ENCODE data around the gene PEAK3. TPM values are rescaled to one million over a fixed set of nuclear protein-coding genes. Genes with fewer than 3 reads are reported as not detected.
A peak's percentile ranks its signal among the peaks of the same experiment; 100 is the strongest.

PEAK3 gene
- total RNA-seq, 1 donor from 2014 or later: not detected

DNA sequence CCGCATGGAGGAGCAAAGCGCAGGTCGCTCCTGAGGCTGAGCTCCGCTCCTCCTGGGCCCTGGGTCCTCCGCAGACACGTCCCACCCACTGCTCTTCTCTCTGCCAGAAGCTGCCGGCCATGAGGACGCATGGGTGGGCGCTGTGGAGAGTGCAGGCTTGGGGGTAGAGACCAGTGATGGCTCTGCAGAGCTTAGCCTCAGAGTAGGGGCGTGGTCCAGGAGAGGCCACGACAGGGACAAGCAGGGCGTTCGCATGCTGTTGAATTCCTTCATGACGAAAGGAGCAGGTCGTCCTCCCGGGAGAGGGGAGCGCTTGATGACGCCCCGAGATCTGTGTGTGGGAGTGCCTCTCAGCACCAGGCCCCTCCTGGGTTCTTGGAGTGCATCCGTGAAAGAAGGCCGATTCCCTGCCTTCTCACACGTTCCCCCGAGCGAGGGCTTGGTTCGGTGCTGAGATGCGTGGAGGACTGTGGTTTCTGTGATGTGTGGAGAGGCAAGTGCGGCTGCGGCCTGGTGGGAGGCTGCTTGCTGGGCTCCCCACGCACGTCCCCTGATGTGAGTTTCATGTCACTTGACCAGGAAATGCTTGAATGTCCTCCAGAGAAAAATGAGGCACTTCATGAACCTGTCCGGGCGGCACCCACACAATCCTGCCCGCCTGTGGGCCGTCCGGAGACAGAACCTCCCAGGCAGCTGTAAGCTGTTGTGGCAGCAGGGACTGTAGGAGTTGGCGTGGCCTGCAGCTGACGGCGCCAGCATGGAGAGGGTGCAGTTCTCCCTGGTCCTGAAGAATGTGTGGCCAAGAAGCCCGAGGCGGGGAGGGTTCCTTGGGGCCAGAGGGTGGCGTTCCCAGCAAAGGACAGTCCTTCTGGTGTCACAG lies 40.9 kb downstream of the PEAK3 start:
- no peak for DNase-seq (ENCODE audit: extremely low read depth, low read depth, low spot score)

GRCh38 chr19:2239771-2240770 lies 41.9 kb downstream of the PEAK3 start:
- DNase-seq (ENCODE audit: extremely low read depth, low read depth, low spot score): peak; percentile 56

- no peak for DNase-seq (ENCODE audit: extremely low read depth, low read depth, low spot score)
Observed at GRCh38 chr19:2239173-2239572, 42.8 kb downstream of the PEAK3 start.

DNA sequence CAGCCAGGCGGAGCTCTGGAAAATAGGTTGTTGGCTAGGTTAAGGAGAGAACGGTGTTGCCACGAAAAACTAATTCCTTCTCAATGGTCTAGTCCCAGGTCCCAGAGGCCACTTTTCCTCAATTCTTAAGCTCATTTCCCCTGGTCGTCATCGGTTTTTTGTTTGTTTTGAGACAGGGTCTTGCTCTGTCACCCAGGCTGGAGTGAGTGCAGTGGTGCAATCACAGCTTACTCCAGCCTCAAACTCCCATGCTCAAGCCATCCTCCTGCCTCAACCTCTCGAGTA lies 44.2 kb downstream of the PEAK3 start:
- no peak for DNase-seq (ENCODE audit: extremely low read depth, low read depth, low spot score)

DNA sequence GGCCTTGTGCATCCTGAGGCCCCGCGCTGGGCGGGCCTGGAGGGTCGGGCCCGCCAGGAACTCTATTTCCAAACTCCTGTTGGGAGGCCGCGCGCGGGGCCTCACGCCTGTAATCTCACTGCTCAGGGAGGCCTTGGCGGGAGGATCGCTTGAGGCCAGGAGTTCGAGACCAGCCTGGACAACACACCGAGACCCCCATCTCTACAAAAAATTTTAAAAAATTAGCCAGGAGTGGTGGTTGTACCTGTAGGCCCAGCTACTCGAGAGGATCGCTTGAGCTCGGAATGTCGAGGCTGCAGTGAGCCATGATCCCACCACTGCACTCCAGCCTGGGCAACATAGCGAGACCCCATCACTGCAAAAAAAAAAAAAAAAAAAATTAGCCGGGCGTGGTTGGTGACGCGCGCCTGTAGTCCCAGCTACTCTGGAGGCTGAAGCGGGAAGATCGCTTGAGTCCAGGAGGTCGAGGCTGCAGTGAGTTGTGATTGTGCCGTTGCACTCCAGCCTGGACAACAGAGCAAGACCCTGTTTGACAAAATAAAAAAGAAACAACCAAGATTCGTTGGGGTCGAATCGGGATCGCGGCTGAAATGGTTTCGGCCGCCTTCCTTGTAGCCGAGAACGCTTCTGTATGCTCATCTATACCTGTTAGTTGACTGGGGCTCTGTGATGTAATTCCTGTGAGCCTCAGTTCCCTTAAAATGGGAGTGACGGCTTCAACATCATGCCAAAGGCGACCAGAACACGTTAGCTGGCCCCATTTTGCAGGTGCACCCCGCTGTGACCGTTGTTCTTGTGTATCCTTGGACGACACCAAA lies 44.7 kb downstream of the PEAK3 start:
- DNase-seq (ENCODE audit: extremely low read depth, low read depth, low spot score): no peak

- DNase-seq (ENCODE audit: extremely low read depth, low read depth, low spot score): peak; percentile 86
Observed at GRCh38 chr19:2236314-2237050, 45.5 kb downstream of the PEAK3 start, which contains the start of the genes PLEKHJ1 and SF3A2. PLEKHJ1 (minus strand) TSS chr19:2236329; CDS start chr19:2236248, 81 bp downstream. SF3A2 (plus strand) TSS chr19:2236824; CDS start chr19:2243419, 6,595 bp downstream.

GRCh38 chr19:2236064-2236313 lies 46.0 kb downstream of the PEAK3 start:
- no peak for DNase-seq (ENCODE audit: extremely low read depth, low read depth, low spot score)

GRCh38 chr19:2235381-2236063 lies 46.5 kb downstream of the PEAK3 start:
- DNase-seq (ENCODE audit: extremely low read depth, low read depth, low spot score): no peak

DNA sequence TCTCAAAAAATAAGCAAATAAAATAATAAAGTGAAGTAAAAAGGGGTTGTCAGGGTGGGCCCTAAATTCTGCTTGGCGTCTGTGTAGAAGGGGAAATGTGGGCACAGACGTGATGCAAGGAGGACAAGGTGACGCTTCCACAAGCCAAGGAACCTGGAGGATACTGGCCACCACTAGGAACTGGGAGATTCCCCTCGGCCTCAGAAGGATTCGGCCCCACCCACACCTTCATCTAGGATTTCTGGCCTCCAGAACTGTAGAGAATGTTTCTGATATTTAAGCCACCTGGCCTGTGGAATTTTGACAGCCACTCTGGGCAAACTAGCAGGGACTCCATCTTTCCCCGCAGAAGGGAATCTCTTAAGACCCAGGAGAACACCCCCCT lies 47.0 kb downstream of the PEAK3 start:
- no peak for DNase-seq (ENCODE audit: extremely low read depth, low read depth, low spot score)

GRCh38 chr19:2233601-2234280 lies 48.2 kb downstream of the PEAK3 start:
- DNase-seq (ENCODE audit: extremely low read depth, low read depth, low spot score): no peak

- no peak for DNase-seq (ENCODE audit: extremely low read depth, low read depth, low spot score)
Observed at GRCh38 chr19:2232286-2233151, 49.5 kb downstream of the PEAK3 start.

GRCh38 chr19:2231621-2232221 lies 50.3 kb downstream of the PEAK3 start:
- no peak for DNase-seq (ENCODE audit: extremely low read depth, low read depth, low spot score)

- DNase-seq (ENCODE audit: extremely low read depth, low read depth, low spot score): no peak
Observed at GRCh38 chr19:2230807-2231533, 51.0 kb downstream of the PEAK3 start.

GRCh38 chr19:2230033-2230531 lies 51.9 kb downstream of the PEAK3 start:
- no peak for DNase-seq (ENCODE audit: extremely low read depth, low read depth, low spot score)

- DNase-seq (ENCODE audit: extremely low read depth, low read depth, low spot score): no peak
Observed at GRCh38 chr19:2229103-2230032, 52.6 kb downstream of the PEAK3 start.
